ENCODE data around the gene LANCL1.

The LANCL1 gene

DNA sequence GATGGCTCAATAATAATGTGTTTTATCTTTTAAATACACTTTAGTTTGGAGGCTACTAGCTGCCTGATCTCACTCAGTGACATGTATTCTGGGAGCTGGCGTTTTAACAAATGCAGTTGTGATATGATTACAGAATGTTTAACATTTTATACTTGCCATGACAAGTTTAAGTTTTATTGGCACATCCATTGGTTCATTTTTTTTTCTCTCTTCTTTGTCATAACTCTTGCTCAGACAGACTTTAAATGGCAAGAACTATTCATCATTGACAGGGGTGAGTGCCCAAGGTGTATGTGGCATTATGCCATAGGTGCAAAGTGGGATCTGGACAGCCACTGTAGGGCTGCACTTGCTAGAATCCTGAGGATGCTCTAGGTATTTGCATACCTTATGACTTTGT is 89.5 kb downstream of the LANCL1 start:
- no peak overlapping the region for H3K9ac ChIP-seq (ENCODE audit: low read depth, low read length)
- H3K36me3 ChIP-seq (ENCODE audit: insufficient read depth, low read length), result no peaks in the 10 kb centered on the region
- H3K9me3 ChIP-seq (replicated peaks; ENCODE audit: low read length), result no peaks in the 10 kb centered on the region
- no peaks in the 10 kb centered on the region for H3K4me1 ChIP-seq (ENCODE audit: control insufficient read depth, insufficient read depth, low read length)
- no peak overlapping the region for H3K4me2 ChIP-seq (ENCODE audit: low read length)
- H3K27me3 ChIP-seq (ENCODE audit: control insufficient read depth, insufficient read depth, low read length), result no peaks in the 10 kb centered on the region
- H3K4me3 ChIP-seq (ENCODE audit: low read length), result no peak overlapping the region

Measured in skeletal muscle satellite cell (primary cell).